ENCODE results near the gene ARL8A. TPM values are rescaled to one million over a fixed set of nuclear protein-coding genes. Genes with fewer than 3 reads are reported as not detected.
A peak's percentile ranks its signal among the peaks of the same experiment; 100 is the strongest.

Gene ARL8A
- total and polyA plus RNA-seq, 10 of the 15 experiments (the other 5 are each of a cell fraction or from before 2014, with no cell fraction given): 0.34 to 49.2 (median 15.4) TPM

GRCh38 chr1:202184750-202185460 is 40.4 kb upstream of the ARL8A start (continued):
- TF ChIP-seq TAF1 (IDR thresholded peaks at IDR 0.05; ENCODE audit: borderline replicate concordance, low read depth, low read length) (no peak), TCF3 (IDR thresholded peaks at IDR 0.05; ENCODE audit: borderline replicate concordance, insufficient read depth, low read depth, low read length) (no peak), REST (IDR thresholded peaks at IDR 0.05; ENCODE audit: low read depth, low read length) (no peak), ESRRA (IDR thresholded peaks at IDR 0.05; ENCODE audit: low read length) (no peak)

- no peaks in the 10 kb centered on the region for H3K79me2 ChIP-seq (ENCODE audit: control insufficient read depth, insufficient read depth, low read length)
- ChIA-PET CTCF (interaction anchor here (0.6 to 12.4 kb wide), 9 partner anchors 11 to 828 kb away, joined by 3 to 171 read pairs (median 5); partner anchors contain the start of genes LGR6 and PTPN7), RAD21 (ENCODE audit: unreplicated experiment) (interaction anchor here (1.5 to 3.5 kb wide), 2 partner anchors 18 to 27 kb away, joined by 3 to 27 read pairs; no protein-coding TSS in a partner anchor), SMC1A (ENCODE audit: uncharacterized antibody, unreplicated experiment) (no interaction called here), POLR2A (interaction anchor here (0.6 kb wide), 1 partner anchor 352 kb away, joined by 5 read pairs; no protein-coding TSS in a partner anchor)
- no peaks in the 10 kb centered on the region for H3K9me3 ChIP-seq (replicated peaks; ENCODE audit: control insufficient read depth, insufficient read depth, low read length)
- H3K27me3 ChIP-seq (replicated peaks in 1 of 2; ENCODE audit: control insufficient read depth in 2 of 2, insufficient read depth in 2 of 2, low read length in 1 of 2): peaks cover 0 to 3% of the 10 kb centered on the region in 2 experiments; a peak in 2 of 4 replicates
- H4K20me1 ChIP-seq (ENCODE audit: control insufficient read depth, insufficient read depth): no peaks in the 10 kb centered on the region
- H3K4me1 ChIP-seq (ENCODE audit: control insufficient read depth, insufficient read depth, low read length): no peaks in the 10 kb centered on the region; the same call in 1 of the 2 replicates
- no peak overlapping the region for H3K27ac ChIP-seq (ENCODE audit: control insufficient read depth, insufficient read depth)
- in situ Hi-C loops (cut with MboI): no loop called here
- TF ChIP-seq RELB (IDR thresholded peaks at IDR 0.05; ENCODE audit: low read depth) (peak; percentile 18; the same call in 1 of the 2 replicates), NFXL1 (IDR thresholded peaks at IDR 0.05; ENCODE audit: borderline replicate concordance) (no peak), PRDM15 (CRISPR knock-in tag; IDR thresholded peaks at IDR 0.05) (no peak)
- H3K4me3 ChIP-seq: no peak overlapping the region
- no peak overlapping the region for H3K4me2 ChIP-seq (ENCODE audit: control insufficient read depth, insufficient read depth)
- BruUV-seq (replicated peaks): no TSS peak
- DNase-seq (ENCODE audit: low read depth, low spot score): no peak
- H2AFZ ChIP-seq (ENCODE audit: control insufficient read depth, low read depth, low read length): no peak overlapping the region
- WGBS (ENCODE audit: insufficient coverage, insufficient replicate concordance, low lambda C conversion rate, missing lambda C conversion rate): 54% methylated on average over 8 of the region's 8 CpGs
- no peak for ATAC-seq
- H3K36me3 ChIP-seq (ENCODE audit: control insufficient read depth in 2 of 2, insufficient read depth in 2 of 2, low read length in 1 of 2): no peaks in the 10 kb centered on the region
- no peak overlapping the region for H3K9ac ChIP-seq (ENCODE audit: control insufficient read depth, insufficient read depth, low read length)
- no peak for FAIRE-seq
- intact Hi-C loops (cut with micrococcal nuclease; ENCODE audit: unreplicated experiment): no loop called here
Measured at GRCh38 chr1:202182040-202182877, 37.7 kb upstream of the ARL8A start.

All from GM12878 (cell line).